ENCODE measurements around the gene ITPR1.
A peak's percentile ranks its signal among the peaks of the same experiment; 100 is the strongest.

ITPR1 gene

DNA sequence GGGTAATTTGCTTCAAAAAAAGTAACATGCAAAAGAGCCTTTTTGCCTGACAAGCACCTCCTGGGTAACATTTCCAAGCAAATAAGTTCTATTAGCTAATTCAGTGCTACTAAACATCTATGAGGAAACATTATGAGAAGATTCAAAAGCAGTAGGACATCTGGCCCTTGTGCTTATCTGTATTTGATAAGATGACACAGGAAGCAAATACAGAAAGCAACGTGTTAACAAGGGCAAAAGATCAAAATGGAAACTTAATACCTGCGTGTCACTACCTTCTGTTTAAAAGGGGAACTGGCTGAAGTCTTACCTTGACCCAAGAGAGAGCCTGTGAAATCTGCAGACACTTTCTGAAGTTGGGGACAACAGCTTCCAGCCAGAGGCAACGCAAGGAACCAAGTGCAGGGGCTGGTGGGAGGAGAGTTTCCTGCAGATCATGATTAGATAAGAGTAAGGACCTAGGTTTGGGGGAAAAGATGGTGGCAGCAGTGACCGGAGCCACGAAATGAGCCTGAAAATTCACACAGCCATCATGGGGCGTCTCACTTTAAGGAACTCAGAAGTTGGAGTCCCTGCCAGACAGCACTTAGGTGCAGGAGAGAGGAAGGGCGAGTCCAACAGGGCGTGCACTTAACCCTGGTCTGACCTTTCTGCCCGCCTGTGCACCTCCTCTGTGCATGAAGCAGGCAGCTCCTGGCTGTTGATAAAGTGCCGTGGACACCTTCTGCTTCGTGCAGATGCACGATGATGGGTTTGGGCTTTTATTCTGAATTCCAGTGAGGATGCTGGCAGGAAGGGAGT lies 332.5 kb downstream of the ITPR1 start:
- no peak for DNase-seq (ENCODE audit: low read depth, low spot score)

DNA sequence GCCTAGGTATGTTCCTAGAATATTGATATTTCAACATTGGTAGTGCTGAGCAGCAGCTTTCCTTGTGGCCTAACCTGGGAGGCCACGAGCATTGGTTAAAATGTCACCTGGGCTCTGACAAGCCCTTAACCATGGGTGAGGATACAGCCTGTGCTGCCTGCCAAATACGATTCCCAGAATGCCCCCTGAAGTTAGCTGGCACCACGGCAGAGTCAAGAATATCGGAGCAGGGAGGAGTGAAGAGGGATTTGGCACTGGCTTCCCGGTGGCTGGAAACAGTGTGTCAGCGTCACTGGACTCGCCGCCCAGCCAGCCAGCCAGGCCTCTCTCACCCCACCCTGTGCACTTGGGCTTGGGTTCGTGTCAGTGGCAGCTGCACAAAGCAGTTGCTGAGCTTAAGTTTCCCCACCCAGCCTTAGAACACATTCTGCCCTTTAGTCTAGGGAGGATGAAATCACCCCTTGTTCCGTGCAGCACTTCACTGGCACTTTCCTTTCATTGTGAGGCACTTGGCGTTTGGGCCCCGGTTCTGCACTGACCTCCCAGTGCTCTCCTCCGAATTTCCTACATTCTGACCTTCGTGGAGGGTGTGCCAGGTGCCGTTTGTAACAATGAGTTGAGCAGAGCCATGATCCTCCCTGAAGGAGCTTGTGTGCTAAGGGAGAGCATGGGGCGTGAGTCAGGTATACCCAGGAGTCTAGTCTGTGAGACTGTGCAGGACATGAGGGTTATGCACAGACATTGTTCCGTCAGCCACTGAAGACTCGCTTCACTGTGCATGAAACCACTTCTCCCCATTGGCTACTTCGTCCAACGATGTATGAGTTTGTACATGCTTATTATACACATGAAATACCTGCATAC lies 333.3 kb downstream of the ITPR1 start:
- DNase-seq (ENCODE audit: low read depth, low spot score), result no peak

DNA sequence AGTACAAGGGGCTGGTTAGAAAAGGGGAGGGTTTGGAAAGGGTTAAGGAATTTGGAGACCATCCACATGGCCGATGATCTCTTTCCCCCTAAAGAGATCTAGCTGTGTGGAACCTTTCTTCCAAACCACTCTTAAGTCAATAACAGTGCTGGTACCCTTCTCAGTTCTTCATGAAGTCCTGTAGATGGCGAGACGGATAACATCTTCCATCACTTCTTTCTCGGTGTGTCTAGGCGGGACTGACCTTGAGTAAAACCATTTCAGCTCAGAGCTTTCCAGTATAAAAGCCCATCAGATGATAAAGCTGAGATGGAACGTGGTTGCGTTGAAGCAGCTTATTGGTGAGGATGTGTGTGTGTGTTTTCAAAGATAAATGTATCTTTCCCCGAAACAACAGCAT lies 334.6 kb downstream of the ITPR1 start:
- DNase-seq (ENCODE audit: low read depth, low spot score), result no peak

DNA sequence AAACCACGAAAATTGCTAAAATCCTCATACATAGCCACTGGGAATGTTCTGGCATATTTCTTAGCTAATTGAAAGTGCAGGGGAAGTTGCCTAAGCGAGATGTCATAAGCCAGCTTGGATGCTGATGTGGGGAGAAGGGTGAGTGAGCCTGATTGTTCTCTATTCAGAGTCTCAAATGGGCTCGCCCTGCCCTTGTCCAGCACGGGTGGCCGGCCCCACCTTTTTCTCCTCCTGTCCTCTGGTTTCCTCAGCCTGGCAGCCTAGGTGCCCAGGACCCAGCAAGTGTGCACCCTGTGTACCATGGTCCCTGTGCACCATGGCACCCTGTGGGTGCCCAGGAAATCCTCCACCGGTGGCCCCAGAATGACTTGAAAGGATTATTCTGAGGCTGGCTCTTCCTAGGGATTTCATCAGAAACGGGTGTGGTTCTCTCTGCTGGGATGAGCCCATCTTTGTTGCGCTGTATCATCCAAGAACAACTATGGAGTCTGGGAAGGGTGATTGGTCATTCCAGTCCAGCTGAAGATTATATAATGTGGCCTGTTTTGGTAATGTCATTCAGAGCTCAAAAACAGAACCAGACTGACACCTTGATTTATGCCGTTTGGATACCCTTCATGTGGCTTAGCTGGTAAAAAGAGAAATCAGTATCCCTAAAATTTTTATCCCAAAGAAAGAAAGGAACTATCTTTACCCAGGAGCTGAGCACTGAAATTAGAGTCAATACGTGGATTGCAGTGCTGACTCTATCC lies 335.3 kb downstream of the ITPR1 start:
- no peak for DNase-seq (ENCODE audit: low read depth, low spot score)

DNA sequence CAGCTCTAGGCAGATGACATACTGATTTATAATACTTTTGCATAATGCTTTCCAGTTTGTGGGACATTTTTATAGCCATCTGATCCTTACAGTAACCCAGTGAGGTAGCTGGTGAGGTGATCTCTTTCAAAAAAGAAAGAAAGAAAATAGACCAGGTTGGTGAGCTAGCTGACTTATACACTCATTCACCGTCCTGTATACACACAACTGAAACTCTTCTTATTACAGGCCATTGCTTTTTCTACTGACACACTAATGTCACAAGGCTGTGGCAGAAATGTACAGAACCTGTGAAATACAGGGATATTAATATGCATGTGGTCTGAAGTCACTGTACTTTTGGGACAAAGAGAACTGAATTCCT lies 335.9 kb downstream of the ITPR1 start:
- DNase-seq (ENCODE audit: low read depth, low spot score), result no peak

DNA sequence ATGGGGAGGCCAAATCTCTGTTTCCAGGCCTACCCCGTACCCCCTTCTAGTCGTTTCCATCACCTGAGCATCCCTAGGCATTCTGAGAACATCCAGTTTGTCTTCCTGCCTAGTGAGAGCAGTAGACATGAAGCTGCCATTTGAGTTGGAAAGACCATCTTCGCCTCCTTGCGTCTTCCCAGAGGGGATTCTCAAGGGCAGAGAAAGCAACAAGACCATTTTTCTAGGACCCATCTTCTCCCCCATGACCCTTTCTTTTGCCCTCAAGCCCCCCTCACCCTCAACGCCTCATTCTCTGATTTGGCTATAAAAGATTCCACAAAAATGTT lies 337.4 kb downstream of the ITPR1 start:
- no peak for DNase-seq (ENCODE audit: low read depth, low spot score)

DNA sequence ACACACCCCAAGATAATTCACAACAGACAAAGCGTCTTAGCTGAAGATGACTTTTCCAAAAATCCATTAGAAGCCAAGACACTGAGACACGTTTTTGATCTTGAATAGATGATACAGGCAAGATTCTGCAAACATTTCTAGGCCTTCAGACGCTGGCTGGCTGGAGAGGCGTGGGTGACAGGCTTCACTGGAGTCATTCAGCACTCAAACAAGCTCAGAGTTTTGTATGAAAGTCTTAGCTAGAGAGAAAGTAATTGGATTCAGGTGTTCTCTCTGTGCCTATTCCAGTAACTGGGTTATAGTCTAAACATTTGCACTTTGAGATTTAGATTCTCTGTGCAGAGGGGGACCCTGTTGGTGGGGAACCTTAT lies 338.4 kb downstream of the ITPR1 start:
- no peak for DNase-seq (ENCODE audit: low read depth, low spot score)

DNA sequence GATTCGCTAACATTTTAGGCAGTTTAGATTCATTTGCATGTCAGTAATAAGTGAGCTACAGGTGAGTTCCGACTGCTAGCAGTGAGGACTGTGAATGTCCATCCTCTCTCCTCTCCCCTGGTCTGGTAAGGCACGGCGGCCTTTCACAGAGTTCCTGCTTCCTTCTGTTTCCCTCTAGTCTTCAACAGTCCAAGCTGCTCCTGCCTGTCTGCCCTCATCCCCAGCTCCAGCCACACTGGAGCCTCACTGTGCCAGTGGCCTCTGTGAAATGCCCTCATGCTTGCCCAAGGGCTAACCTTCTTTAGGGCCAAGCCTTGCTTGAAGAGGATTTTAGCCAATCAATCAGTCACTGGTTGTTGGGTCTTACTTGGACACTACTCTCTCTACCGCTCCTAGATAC lies 340.3 kb downstream of the ITPR1 start:
- DNase-seq (ENCODE audit: low read depth, low spot score), result no peak

DNA sequence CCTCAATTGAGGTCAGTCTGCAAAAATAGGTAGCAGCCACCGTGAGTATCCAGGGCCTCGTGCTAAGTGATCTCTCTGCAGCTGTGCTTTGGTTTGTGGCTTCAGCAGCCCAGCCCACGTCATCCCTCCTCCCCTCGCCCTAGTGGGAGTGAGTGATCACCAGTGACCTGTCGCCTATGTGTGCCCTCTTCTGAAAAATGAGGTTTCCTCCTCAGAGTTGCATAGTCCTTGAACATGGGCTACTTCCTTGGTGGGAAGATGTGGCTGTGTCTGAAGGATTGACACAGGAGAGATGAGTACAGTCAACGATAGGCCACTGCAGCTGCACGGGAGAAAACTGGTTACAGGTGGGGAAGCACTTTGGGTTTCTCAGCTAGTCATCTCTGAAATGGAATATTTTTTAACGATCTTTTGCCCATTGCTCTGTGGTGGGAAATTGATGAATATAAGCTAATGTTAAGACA lies 341.3 kb downstream of the ITPR1 start:
- peak; percentile 58 for DNase-seq (ENCODE audit: low read depth, low spot score)

DNA sequence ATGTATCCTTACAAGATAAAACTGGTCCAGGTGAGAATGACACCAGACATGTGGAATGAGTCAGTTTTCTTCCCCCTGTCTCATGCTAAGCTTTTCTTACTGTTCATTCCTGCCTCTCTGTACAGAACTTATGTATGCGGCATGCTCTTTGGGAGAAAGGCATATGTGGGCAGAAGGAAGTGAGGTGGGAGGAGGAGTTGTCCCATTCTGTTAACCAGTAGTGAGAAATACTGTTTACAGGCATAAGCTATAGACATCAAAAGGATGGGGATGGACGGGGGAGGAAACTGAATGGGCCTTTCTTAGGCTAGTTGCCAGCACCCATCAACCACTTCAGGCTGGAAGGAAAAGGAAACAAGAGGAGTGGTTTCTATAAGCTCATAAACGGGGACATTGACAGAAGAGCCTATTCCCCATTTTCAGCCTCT lies 342.5 kb downstream of the ITPR1 start:
- DNase-seq (ENCODE audit: low read depth, low spot score), result no peak

DNA sequence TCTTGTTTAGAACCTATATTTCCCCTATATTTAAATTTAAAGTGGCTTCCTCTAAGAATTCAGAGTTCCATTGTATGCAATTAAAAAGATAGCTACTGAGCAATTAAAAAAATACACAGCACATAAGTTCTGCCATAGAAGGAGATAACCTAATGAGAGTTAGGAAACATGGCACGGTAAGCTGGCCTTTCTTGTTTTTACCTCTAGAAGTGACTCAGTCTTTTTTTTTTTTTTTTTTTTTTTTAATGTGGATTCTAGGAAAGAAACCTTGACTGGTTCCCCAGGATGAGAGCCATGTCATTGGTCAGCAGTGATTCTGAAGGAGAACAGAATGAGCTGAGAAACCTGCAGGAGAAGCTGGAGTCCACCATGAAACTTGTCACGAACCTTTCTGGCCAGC lies 343.4 kb downstream of the ITPR1 start:
- no peak for DNase-seq (ENCODE audit: low read depth, low spot score)

DNA sequence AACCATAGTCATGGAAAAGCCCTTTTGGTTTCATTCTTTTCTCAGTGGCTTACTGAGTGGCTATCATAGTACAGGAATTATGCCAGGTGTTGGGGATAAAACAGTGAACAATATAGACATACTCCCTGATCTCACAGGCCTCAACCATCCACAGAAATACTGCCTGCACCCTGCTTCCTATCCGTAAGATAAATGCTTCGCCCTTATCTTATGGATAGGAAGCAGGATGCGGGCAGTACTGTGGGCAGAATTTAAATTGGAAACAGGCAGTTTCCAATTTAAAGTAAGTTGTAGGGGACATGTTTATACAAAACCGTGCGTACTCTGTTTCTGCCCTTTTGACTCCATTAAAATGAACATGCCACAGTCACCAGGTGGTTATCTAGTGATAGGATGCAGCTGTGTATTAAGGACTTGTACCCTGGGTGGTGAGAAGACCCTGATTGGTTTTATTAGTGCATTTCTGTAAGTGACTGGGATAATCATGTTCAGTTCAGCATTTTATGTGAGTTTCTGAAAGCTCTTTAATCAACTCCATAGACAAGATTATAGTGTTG lies 344.3 kb downstream of the ITPR1 start:
- DNase-seq (ENCODE audit: low read depth, low spot score), result no peak

DNA sequence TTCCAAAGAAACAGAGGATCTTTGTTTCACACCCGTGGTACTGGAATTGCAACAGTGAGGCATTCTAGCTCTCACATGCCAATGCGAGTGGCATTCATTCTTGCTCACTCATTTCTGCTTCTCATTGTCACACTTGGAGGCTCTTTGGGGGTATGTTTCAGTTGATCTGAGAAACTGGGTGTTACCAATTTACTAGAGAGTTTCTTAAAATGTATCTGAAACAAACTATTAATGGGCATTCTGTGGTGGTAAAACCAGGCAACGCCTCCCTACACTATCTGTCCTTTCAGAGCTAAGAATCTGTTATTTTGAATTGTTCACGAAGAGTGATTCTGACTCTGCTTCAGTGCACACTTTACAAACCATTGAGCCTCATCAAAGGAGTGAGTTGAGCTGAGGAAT lies 345.5 kb downstream of the ITPR1 start:
- DNase-seq (ENCODE audit: low read depth, low spot score), result no peak

DNA sequence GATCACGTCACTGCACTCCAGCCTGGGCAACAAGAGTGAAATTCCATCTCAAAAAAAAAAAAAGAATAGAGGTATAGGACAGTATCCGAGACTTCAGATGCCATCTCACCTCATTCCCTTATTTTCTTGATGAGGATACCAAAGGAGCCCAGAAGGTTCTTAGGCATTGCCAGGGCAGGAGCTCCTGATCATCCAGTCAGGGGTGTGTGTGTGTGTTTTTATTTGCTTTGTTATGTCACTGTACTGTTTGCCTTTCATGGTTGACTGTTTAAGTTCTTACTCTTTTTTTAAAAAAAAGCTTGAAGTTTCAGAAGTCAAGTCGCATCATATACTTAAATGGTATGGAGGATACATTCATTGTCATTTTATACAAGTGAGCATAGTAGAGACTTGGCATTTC lies 346.1 kb downstream of the ITPR1 start:
- no peak for DNase-seq (ENCODE audit: low read depth, low spot score)

DNA sequence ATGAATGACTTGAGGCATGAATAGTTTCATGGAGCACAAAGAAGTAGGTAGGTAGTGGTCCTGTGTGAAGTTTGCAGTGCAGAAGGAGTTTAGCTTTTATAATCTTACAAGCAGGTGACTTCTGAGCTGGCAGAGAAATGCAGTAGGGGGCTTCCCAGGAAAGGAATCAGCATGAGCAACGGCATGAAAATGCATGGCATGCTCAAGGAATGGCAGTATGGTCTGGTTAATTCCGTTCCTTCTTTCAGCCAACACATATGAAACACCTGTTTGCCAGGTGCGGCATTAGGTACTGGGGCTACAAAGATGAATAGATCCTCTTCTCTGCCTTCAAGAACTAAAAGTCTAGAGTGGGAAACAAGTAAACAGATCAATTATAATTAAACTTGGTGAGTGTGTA lies 348.1 kb downstream of the ITPR1 start:
- no peak for DNase-seq (ENCODE audit: low read depth, low spot score)

DNA sequence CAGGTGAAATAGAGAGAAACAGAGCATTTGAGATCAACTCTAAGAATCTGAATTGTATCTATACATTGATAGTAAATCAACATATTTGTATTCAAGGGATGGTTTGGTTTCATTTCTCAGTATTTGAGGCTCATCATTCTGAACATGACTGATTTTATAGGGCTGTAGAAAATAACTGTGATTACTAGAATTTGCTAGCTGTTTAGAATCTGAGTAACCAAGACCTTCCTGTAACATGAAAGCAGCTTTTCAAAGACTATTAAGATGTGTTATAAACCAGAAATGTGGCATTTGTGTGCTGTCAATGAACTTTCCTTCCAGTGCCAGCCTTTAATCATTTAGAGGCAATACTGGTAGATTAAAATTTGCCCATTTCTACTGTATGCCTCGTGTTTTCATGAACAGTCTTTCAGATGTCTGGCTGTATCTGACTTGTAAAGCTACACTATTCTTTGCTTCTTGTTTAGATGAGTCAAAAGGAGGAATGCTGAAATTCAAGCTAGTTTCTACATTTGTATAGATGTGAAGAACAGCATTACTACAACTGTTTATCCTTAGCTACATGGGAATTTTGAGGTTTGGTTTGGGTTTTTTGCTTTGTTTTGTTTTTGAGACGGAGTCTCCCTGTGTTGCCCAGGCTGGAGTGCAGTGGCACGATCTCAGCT lies 348.8 kb downstream of the ITPR1 start:
- DNase-seq (ENCODE audit: low read depth, low spot score), result no peak

DNA sequence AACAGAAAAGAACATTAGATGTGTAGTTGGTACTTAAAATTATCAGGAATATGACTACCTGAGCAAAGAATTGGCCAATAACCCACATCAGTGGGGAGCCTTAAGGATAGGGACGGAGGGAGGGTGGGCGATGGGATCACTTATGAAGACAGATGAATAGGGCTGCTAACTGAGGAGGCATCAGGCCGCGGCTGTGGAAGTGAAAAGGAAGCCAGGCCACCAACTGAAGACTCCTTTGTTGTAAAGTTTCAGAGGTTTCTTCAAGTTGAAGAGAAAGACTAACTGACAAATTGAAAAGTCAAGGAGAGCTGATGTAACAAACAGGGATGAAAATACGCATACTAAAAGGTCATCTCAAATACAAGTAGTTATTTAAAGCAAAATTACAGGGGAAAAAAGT lies 350.5 kb downstream of the ITPR1 start:
- DNase-seq (ENCODE audit: low read depth, low spot score), result no peak

DNA sequence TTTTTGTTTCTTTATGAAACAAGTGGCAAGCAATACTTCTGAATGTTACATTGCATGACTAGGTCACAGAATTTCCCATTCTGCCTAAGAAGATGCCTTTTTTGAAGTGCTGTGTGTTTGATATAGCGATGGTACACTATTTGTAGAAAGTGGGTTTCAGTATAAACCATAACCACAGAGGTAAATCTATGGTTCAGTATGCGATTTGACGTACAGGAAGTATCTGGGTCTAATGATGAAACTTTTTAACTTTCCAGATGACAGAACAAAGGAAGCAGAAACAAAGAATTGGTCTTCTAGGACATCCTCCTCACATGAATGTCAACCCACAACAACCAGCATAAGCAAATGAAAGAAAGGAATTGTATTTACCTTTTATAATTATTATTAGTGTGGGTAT lies 352.7 kb downstream of the ITPR1 start:
- no peak for DNase-seq (ENCODE audit: low read depth, low spot score)

DNA sequence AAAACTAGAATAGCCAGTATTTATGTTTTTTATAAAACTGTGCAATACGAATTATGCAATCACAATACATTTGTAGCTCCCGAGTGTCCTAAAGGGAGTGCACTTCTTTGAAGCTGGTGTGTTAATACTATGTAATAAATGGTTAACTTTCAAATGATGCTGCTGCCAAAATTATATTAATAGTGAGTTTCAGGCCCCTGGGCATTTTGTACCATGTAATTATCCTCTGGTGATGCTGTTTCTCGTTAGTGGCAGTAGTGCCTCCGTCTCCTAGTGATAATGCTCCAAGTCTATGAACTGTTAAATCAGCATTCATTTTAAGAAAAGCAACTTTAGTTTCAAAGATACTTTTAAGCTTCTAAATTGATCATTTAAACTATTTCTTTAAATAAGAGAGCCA lies 353.4 kb downstream of the ITPR1 start:
- DNase-seq (ENCODE audit: low read depth, low spot score), result no peak

DNA sequence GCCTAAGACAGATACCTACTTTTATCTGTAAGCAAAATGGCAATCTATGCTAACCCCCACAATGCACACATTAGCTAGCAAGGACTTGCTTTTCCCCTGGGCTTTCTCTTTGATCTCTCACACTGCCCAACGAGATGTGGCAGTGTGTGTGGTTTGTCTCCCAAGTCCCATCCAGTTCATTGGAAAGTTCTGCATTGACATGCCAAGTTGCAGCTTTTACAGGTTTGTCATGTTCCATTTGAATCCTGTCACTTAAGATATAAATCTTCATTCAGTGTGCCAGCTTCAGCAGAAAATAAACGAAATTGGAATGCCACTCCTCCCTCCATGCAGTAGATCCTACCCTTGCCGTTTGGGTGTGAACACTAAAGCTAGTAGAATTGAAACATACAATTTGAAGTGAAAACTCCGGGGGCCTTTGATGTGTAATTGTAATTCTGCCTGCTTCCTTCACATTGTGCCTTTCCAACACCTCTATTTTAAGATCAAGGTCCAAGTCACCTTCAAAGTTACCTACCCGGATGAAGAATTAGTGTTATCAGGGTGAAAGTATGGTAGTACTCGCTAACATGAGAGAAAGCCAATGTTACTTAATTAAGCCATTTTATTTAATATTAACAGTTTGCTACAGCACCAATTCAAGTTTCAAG lies 355.2 kb downstream of the ITPR1 start:
- no peak for DNase-seq (ENCODE audit: low read depth, low spot score)

DNA sequence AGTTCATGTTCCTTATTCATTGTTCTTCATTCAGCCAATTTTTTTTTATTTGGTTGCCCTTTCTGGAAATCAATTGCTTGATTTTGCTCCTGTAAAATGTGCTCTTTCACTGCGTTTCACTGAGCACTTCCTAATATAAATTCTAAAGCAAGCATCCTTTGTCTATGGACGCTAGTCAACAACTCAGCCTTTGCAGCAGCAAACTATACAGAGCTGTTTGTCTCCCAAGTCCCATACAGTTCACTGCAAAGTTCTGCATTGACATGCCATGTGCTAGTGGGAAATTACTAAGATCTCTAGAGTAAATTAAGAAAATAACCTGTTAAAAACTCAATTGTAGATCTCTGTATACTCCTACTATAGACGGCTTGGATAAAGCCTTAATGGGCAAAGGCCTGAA lies 356.0 kb downstream of the ITPR1 start:
- DNase-seq (ENCODE audit: low read depth, low spot score), result no peak

Measured in activated naive CD8-positive, alpha-beta T cell treated with anti-CD3 and anti-CD28 coated beads, Interleukin-2, amount 50 U/mL, for 16 hours (primary cell).